Lower leg skin (tissue), 4 donors: ENCODE results near the gene CTTN. TPM values are rescaled to one million over a fixed set of nuclear protein-coding genes. Genes with fewer than 3 reads are reported as not detected.
"Not testable (repeated sequence)": the region's sequence is repeated elsewhere in the genome, so short reads cannot be mapped to it uniquely, and the experiment has no call there.

Experiments
- DNase-seq, 2 donors: peaks; one replicate each; pipeline ENCODE4 v3.0.0-alpha.2; 2019; ENCODE audit warnings: low spot score in 2 of 2
- H3K4me3 ChIP-seq: fragments of 200-600 bp; sonication (generic); 2 replicates; pipeline ENCODE4 v1.5.1; 2017; ENCODE audit warnings: mild to moderate bottlenecking, low read depth; ENCODE audit not compliant: poor library complexity, severe bottlenecking
- CTCF ChIP-seq, 3 donors: fragments of 450-650 bp; IDR thresholded peaks; one replicate each; pipeline ENCODE4 v1.5.1; 2016; ENCODE audit warnings: antibody characterized with exemption in 3 of 3, mild to moderate bottlenecking in 3 of 3, moderate library complexity in 2 of 3
- POLR2A ChIP-seq, 2 donors: fragments of 450-650 bp; IDR thresholded peaks; one replicate each; pipeline ENCODE4 v1.6.1; 2016 to 2017; ENCODE audit warnings: antibody characterized with exemption in 2 of 2, mild to moderate bottlenecking in 1 of 2, moderate library complexity in 1 of 2
- WGBS, 2 donors: methylation state at CpG; one replicate each; pipeline ENCODE4 v1.1.5; 2018; 5-methylcytosine and 5-hydroxymethylcytosine counted together
- intact Hi-C: fragments of 100-400 bp; cut with DNase I; formaldehyde crosslinking; loops from one replicate; pipeline ENCODE4 v1.15.0; 2023; ENCODE audit warnings: low total_unique reads
- total RNA-seq, 4 donors: library from RNA; depleted of rRNA; stranded (reverse); fragments of >200 nt; gene quantifications; one replicate each; pipeline ENCODE4 v1.1.0, GENCODE V29; 2016

CTTN gene
- total RNA-seq, 4 donors from 2014 or later = 251 to 343 (median 288) TPM

DNA sequence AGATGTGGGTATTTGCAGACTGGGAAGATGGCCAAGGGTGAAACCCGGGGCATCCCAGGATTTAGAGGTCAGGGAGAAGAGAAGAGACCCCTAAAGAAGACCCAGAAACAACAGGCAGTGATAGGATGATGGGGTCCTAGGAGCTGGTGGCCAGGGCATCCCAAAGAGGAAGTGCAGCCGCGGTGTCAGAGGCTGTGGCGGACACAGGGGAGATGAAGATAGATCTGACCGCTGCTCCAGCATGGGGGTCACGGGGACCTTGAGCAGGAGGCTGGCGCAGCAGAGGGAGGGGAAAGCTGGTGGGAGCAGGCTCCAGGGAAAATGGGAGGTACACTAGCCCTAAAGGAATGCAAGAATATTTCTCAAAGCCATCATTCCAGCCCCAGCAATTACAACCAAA, 47.3 kb downstream of the CTTN start:
- no peak overlapping the region for H3K4me3 ChIP-seq
- intact Hi-C loops = no loop called here
- WGBS, 2 donors = 80 to 81% methylated on average over 7 of the region's 7 CpGs
- TF ChIP-seq POLR2A (IDR thresholded peaks at IDR 0.05) = no peak
- no peak for TF ChIP-seq CTCF (IDR thresholded peaks at IDR 0.05)
- no peak for DNase-seq

DNA sequence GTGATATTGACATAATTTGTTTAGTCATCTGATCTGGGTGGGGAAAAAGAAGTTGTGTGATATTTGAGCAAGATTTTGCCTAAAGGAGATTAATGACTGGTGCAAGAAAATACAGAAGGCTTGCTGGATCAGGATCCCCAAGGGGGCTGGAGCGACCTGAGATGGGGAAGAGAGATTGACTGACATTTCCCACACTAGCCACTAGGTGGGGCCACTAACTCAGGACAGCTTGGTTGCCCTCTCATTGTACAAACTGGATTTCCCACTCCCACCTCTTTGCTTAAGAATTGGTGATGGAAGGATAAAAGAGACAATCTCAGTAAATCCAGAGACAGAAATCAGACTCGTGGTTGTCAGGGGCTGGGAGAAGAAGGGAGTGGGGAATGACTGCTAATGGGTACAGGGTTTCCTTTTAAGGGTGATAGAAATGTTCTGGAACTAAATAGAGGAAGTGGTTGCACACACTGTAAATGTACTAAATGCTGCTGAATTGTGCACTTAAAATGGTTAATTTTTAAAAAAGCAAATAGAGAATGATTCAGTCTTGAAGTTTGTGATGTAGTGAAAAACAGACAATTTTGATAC, 50.7 kb downstream of the CTTN start:
- intact Hi-C loops = no loop called here
- no peak for TF ChIP-seq POLR2A (IDR thresholded peaks at IDR 0.05)
- no peak for TF ChIP-seq CTCF (IDR thresholded peaks at IDR 0.05)
- no peak overlapping the region for H3K4me3 ChIP-seq
- 61 to 64% methylated on average over 2 of the region's 2 CpGs for WGBS, 2 donors
- no peak for DNase-seq

- WGBS, 2 donors = 89 to 92% methylated on average over 9 of the region's 9 CpGs
- intact Hi-C loops = no loop called here
- no peak overlapping the region for H3K4me3 ChIP-seq
- TF ChIP-seq POLR2A (IDR thresholded peaks at IDR 0.05) (no peak), CTCF (IDR thresholded peaks at IDR 0.05) (no peak)
- DNase-seq = no peak
Observed at GRCh38 chr11:70454197-70454767, 56.0 kb downstream of the CTTN start.

DNA sequence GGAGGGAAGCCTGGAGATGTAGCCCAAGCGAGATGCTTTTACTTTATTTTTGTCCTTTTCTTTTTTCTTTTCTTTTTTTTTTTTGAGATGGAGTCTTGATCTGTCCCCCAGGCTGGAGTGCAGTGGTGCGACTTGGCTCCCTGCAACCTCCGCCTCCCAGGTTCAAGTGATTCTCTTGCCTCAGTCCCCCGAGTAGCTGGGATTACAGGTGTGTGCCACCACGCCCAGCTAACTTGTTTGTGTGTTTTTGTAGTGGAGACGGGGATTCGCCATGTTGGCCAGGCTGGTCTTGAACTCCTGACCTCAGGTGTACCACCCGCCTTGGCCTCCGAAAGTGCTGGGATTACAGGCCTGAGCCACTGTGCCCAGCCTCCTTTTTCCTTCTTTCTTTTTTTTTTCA, 56.5 kb downstream of the CTTN start:
- H3K4me3 ChIP-seq, DNase-seq, intact Hi-C loops: not testable (repeated sequence)
- 90 to 91% methylated on average over 9 of the region's 9 CpGs for WGBS, 2 donors

GRCh38 chr11:70455354-70455753, 57.0 kb downstream of the CTTN start:
- 90% methylated on average over 1 of the region's 1 CpG for WGBS, 2 donors
- intact Hi-C loops = no loop called here
- no peak overlapping the region for H3K4me3 ChIP-seq
- DNase-seq = no peak
- TF ChIP-seq CTCF (IDR thresholded peaks at IDR 0.05) (no peak), POLR2A (IDR thresholded peaks at IDR 0.05) (no peak)

- intact Hi-C loops = no loop called here
- 58 to 59% methylated on average over 20 to 24 of the region's 31 CpGs for WGBS, 2 donors
- DNase-seq = no peak
- no peak overlapping the region for H3K4me3 ChIP-seq
- TF ChIP-seq POLR2A (IDR thresholded peaks at IDR 0.05) (no peak), CTCF (IDR thresholded peaks at IDR 0.05) (no peak)
Observed at GRCh38 chr11:70456921-70457532, 58.7 kb downstream of the CTTN start.
